Measurements from ENCODE around the gene IL21.

- TF ChIP-seq CTCF (IDR thresholded peaks at IDR 0.05; ENCODE audit: poor library complexity) (no peak), EZH2phosphoT487 (IDR thresholded peaks at IDR 0.05; ENCODE audit: low read depth, severe bottlenecking, unreplicated experiment) (no peak)
These were observed 41.8 kb upstream of the IL21 start for GRCh38 chr4:122662701-122663100.
